Ureter (tissue), 1 donor: Measurements from ENCODE around the gene ACSM6. TPM values are rescaled to one million over a fixed set of nuclear protein-coding genes. Genes with fewer than 3 reads are reported as not detected.
"Not testable (repeated sequence)": the region's sequence is repeated elsewhere in the genome, so short reads cannot be mapped to it uniquely, and the experiment has no call there.

Experiments used
- DNase-seq: peaks from one replicate; pipeline ENCODE4 v3.0.0-alpha.2; 2020; ENCODE audit warnings: low spot score
- total RNA-seq: library from RNA; stranded (reverse); gene quantifications from one replicate; pipeline ENCODE4 v1.2.4, GENCODE V29; 2023
- donor health status: DM: yes; HTN: yes; CAD: no.

ACSM6 gene
- total RNA-seq, 1 donor from 2014 or later: 1.8 TPM

DNA sequence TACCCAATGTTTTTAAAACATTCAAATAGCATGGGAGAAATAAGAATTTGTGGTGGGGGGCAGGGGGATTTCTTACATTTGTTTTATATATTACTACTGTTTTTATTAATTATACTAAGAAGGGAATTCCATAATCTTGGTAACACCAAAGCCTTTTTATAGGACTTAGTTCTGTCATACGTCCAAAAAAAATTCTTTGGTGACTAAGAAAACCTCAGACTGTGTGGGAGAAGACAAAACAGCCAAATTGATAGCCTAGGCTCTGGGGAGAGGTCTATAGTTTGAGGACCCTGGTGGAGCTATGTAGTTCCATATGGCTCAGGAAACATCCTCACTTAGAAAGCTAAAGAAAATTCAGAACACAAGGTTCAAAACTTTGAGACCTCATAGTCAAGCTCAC, 23.4 kb downstream of the ACSM6 start:
- DNase-seq: no peak

GRCh38 chr10:95220539-95220938, 26.5 kb downstream of the ACSM6 start:
- no peak for DNase-seq

GRCh38 chr10:95221124-95221523, 27.1 kb downstream of the ACSM6 start:
- DNase-seq: no peak

DNA sequence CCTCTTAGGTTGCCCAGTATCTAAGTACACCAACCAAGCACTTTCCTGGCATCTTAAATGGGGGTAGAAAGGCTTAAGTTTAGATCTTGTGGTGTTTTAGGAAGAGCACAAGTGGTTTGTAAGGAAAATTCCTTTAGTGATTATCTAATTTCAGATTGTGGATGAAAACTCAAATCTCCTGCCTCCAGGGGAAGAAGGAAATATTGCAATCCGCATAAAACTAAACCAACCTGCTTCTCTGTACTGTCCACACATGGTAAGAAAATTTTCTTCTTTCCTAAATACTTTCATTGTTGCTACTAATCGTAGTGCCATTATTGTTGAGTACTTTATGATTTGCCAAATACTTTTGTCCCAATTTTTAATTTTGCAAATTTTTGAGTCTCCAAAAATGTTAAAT, 31.1 kb downstream of the ACSM6 start:
- no peak for DNase-seq

DNA sequence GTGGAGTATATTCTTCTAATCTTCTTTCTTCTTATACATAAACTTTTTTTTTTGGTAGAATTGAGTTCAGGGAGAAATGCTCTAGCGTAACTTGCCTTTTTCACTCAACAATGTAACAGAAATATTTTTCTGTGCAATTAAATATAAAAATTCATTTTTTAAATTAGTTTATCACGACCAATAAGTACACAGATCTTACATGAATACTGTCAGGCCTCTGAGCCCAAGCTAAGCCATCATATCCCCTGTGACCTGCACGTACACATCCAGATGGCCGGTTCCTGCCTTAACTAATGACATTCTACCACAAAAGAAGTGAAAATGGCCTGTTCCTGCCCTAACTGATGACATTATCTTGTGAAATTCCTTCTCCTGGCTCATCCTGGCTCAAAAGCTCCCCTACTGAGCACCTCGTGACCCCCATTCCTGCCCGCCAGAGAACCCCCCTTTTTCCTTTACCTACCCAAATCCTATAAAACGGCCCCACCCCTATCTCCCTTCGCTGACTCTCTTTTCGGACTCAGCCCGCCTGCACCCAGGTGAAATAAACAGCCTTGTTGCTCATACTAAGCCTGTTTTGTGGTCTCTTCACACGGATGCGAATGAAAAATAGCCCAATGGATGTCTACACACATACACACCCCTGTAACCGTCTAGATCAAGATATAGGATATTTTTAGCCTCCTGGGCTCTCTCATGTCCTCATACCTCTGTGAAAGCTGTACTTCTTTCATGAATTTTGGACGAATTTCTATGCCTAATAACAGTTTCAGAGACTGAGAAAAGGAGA, 35.1 kb downstream of the ACSM6 start:
- not testable (repeated sequence) for DNase-seq

DNA sequence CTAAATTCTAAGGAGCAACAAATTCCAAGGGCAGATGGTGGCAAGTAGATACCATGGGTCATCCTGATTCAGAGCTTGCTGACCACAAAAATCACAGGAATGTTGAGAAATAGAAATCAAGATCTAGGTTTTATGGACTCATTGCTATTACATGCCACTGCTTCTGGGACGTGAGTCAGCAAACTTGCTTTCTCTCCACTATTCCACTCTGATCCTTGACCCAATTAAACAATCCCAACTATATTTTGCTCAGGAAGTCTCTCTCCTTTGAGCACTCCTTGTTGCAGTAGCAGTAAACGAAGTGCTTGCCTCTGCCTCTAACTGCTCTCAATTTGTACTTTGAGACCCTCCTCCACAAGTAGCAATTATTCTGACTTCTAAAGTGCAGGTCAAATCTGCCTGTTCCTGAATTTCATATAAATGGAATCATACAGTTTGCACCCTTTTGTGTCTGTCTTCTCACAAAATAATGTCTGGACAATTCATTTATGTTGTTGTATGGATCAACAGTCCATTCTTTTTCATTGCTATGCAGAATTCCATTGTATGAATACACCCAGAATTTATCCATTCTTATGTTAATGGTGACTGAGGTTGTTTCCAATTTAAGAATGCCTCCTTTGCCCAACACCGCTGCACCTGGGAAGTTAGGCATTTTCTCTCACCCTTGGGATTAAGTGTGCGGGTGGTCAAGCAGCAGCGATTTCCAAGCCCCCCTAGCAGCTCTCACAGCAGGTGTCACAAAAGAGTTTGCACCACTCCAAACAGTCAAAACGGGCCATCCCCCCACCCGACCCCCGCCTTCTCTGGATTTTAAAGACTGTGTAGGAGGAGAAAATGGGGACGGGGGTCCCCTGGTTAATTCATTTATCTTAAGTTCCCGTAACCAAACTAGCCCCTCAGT, 35.9 kb downstream of the ACSM6 start:
- no peak for DNase-seq

DNA sequence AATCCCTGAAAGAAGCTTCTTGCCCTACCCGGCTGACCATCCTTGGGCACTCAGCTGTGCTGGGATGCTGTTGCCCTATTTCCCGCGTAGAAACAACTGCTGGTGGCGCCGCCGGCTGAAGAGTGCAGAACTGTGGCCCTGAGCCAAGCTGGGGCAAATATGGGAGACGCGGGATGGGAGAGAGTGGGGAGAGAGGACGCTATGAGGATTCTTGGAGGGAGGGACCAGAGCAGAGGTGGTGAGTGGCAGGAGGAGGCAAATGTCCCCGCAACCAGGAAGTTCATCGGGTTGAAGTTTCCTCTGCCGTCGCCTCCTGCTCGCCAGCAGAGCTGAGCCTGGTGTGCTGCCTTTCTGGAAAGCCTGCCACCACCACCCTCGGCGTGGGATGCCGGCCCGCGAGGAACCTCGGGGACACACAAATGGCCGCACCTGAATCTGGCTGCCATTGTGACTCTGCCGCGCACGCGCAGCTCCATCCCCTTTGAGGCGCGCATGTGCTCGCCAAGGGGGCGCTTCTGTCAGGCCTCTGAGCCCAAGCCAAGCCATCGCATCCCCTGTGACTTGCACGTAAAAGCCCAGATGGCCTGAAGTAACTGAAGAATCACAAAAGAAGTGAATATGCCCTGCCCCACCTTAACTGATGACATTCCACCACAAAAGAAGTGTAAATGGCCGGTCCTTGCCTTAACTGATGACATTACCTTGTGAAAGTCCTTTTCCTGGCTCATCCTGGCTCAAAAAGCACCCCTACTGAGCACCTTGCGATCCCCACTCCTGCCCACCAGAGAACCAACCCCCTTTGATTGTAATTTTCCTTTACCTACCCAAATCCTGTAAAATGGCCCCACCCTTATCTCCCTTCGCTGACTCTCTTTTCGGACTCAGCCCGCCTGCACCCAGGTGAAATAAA, 36.9 kb downstream of the ACSM6 start:
- peak; percentile 56 for DNase-seq

GRCh38 chr10:95233377-95234034, 39.5 kb downstream of the ACSM6 start:
- no peak for DNase-seq

GRCh38 chr10:95234951-95235350, 40.9 kb downstream of the ACSM6 start:
- no peak for DNase-seq

DNA sequence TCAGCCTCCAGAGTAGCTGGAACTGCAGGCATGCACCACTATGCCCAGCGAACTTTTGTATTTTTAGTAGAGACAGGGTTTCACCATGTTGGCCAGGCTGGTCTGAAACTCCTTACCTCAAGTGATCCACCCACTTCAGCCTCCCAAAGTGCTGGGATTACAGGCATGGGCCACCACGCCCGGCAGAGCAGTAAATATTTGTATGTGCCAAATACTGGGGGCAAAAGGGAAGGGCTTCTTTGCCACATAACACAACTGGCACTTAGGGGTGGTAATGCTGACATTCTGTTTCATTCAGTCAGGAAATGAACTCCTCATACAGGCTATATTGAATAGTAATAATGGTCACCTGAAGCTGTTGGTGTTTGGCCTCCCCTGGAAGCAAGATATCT, 41.6 kb downstream of the ACSM6 start:
- DNase-seq: no peak

- no peak for DNase-seq
These were observed 42.2 kb downstream of the ACSM6 start for GRCh38 chr10:95236068-95236903.

GRCh38 chr10:95237376-95238170, 43.5 kb downstream of the ACSM6 start:
- no peak for DNase-seq

- DNase-seq: not testable (repeated sequence)
These were observed 46.1 kb downstream of the ACSM6 start for GRCh38 chr10:95240096-95240495.

GRCh38 chr10:95240811-95241210, 46.8 kb downstream of the ACSM6 start:
- DNase-seq: no peak

DNA sequence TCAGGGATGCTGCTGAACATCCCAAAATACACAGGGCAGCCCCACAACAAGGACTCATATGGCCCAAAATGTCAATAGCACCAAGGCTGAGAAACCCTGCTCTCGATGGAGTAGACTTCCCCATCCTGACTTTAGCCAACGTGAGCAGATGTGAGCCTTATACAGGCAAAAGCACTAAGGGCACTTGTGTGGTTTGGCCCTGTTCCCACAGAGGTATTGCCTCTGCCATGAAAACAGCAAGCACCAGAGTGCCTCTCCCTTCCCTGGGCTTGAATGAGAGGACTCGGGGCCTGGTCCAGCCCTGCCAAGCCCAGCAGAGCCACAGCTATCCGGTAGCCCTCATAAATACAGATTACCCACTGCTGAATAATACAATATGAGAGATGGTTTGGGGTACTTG, 47.5 kb downstream of the ACSM6 start:
- no peak for DNase-seq

DNA sequence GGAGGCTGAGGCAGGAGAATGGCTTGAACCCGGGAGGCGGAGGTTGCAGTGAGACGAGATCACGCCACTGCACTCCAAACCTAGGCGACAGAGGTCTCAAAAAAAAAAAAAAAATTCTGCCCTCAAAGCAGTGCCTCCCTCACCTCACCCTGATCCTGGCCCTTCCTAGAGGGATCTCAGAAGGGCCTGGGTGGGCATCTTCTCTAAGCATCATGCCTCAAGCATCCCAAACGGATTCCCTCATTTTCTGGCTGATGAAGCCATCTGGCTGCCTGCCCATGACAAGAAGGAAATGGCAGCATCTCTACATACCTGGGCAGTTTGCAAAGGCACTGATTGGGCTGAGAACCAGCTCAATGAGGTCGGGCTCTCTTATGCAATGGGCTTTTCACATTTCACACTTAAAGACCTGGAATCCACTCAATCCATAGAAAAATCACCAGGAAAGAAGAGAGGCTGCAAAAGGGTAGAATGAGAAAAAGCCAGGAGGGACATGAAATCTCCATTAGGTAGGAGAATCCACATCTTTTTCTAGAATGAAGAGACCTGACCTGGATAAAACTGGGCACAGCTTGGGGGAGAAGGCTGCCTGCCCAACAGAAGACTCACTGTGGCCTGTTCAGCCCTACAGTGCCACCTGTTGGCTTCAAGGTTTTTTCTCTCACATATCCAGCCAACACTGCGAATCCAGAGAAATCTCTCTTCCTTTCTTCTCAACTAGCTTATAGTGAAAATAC, 48.7 kb downstream of the ACSM6 start:
- no peak for DNase-seq

- no peak for DNase-seq
These were observed 49.2 kb downstream of the ACSM6 start for GRCh38 chr10:95243318-95243617.

DNA sequence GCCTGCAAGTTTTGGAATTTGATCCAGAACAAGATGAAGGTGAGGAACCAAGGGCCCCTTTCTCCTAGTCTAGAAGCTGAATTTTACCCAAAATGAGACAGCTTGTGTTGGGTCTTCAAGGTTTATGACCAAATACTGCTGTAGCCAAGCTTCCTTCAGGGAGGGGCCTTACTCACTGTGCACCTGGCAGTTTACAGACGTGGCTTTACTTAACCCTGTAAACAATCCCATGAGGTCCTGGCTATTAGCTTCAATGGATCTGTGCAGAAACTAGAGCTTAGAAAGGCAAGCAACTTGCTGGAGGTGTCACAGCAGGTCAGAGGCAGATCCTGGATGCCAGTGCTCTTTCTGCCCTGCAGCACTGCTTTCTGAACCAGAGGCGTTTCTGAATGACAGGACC, 50.1 kb downstream of the ACSM6 start:
- no peak for DNase-seq

DNA sequence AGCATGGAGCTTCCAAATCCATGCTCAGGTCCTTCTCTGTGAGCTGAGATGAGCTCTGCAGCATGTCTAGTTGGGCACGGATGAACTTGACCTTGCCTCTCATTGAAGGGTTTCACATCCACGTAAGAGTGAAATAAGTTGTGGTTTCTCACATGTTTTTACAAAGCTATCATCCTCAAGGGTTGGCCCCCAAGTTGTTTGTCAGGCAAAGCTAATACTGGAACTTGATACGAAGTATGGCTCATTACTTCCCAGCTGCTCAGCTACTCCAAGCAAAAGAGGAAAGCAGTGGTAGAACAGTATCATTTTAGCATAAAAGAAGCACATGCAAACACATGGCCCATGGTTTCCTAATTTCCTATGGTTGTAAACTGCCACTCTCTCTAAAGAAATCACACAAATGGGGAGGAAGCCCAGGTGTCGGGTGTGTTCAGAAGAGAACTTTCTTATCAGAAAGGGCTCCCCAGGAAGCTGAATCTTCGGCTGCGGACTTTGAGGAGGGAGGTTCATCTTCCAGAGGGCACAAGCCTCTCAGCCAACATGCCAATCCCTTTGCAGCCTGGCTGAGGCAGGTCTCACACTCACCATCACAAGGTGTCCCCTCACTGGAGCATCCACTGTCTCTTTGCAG, 51.5 kb downstream of the ACSM6 start:
- DNase-seq: no peak
